ENCODE results near the gene PEX14. TPM values are rescaled to one million over a fixed set of nuclear protein-coding genes. Genes with fewer than 3 reads are reported as not detected.

PEX14 gene
- total and polyA plus RNA-seq, 2 experiments from 2014 or later, result 17.6 to 19.6 TPM

DNA sequence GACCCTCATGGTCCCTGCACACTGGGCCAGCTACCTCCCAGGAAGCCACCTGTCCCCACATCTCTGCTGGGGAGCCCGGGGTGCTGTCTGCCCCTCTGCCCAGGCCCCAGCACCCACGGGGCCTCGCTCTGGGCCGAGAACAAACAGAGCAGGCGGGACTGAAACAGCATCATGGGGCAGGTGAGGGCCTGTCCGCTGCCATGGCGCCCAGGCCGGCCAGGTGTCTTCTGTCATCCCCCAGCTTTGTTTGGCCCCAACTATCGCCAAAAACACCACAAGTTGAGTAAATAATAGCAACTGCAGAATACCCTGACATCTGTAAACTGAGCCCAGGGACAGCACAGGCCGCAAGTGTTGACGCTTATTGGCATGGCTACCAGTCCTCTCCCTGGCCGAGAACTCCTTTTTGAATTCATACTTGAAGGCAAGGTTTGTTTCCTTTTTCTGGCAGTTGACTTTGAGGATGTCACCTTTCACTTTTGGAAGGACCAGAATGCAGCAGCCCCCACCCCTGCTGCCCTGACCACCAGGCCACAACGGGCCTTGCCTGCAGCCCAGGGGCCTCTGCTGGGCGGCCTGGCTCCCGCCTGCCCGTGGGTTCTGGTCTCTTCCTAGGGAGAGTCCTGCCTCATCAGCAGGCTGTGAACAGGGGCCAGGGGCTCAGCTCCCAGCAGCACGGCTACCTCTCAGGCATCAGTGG is 169.0 kb downstream of the PEX14 start:
- H3K9me3 Mint-ChIP-seq, result no peaks in the 10 kb centered on the region
- no peak for ATAC-seq
- no peak overlapping the region for H3K27ac Mint-ChIP-seq

More for the DNA sequence above, 169.0 kb downstream of the PEX14 start:
- no peak for DNase-seq (ENCODE audit: low spot score)
- Histone ChIP-seq H4K20me1 (replicated peaks; ENCODE audit: insufficient read depth) (no peaks in the 10 kb centered on the region), H3K36me3 (ENCODE audit: insufficient read depth) (no peaks in the 10 kb centered on the region), H3K9me2 (ENCODE audit: insufficient read depth) (no peaks in the 10 kb centered on the region), H3K4me2 (no peak overlapping the region), H3K79me2 (replicated peaks; ENCODE audit: insufficient read depth) (no peaks in the 10 kb centered on the region), H2AFZ (no peak overlapping the region), H3K27ac (ENCODE audit: low read depth) (no peak overlapping the region), H3K27me3 (ENCODE audit: insufficient read depth) (peaks cover 14% of the 10 kb centered on the region; the same call in 1 of the 2 replicates), H3K4me1 (ENCODE audit: insufficient read depth) (no peaks in the 10 kb centered on the region; the same call in 1 of the 2 replicates), H3F3A (replicated peaks; ENCODE audit: low read depth) (peaks cover 9% of the 10 kb centered on the region), H3K4me3 (no peak overlapping the region)
- TF ChIP-seq CTCF (conservative IDR thresholded peaks at IDR 0.05; ENCODE audit: low read depth in 2 of 2) (no peak), ZNF331 (CRISPR knock-in tag; IDR thresholded peaks at IDR 0.05; ENCODE audit: low read depth) (no peak), CREB1 (CRISPR knock-in tag; IDR thresholded peaks at IDR 0.05; ENCODE audit: low read depth) (no peak), ETS1 (IDR thresholded peaks at IDR 0.05) (no peak), ZNF114 (CRISPR knock-in tag; IDR thresholded peaks at IDR 0.05) (no peak), NANOG (IDR thresholded peaks at IDR 0.05; ENCODE audit: borderline replicate concordance) (no peak), EZH2 (IDR thresholded peaks at IDR 0.05; ENCODE audit: low read depth, unreplicated experiment) (no peak), REST (IDR thresholded peaks at IDR 0.05; ENCODE audit: unreplicated experiment) (no peak), EZH2phosphoT487 (IDR thresholded peaks at IDR 0.05; ENCODE audit: unreplicated experiment) (no peak), POLR2AphosphoS5 (IDR thresholded peaks at IDR 0.05; ENCODE audit: low read depth) (no peak), STAT1 (IDR thresholded peaks at IDR 0.05; ENCODE audit: unreplicated experiment) (no peak)
- TF ChIP-seq, protein P1, sequence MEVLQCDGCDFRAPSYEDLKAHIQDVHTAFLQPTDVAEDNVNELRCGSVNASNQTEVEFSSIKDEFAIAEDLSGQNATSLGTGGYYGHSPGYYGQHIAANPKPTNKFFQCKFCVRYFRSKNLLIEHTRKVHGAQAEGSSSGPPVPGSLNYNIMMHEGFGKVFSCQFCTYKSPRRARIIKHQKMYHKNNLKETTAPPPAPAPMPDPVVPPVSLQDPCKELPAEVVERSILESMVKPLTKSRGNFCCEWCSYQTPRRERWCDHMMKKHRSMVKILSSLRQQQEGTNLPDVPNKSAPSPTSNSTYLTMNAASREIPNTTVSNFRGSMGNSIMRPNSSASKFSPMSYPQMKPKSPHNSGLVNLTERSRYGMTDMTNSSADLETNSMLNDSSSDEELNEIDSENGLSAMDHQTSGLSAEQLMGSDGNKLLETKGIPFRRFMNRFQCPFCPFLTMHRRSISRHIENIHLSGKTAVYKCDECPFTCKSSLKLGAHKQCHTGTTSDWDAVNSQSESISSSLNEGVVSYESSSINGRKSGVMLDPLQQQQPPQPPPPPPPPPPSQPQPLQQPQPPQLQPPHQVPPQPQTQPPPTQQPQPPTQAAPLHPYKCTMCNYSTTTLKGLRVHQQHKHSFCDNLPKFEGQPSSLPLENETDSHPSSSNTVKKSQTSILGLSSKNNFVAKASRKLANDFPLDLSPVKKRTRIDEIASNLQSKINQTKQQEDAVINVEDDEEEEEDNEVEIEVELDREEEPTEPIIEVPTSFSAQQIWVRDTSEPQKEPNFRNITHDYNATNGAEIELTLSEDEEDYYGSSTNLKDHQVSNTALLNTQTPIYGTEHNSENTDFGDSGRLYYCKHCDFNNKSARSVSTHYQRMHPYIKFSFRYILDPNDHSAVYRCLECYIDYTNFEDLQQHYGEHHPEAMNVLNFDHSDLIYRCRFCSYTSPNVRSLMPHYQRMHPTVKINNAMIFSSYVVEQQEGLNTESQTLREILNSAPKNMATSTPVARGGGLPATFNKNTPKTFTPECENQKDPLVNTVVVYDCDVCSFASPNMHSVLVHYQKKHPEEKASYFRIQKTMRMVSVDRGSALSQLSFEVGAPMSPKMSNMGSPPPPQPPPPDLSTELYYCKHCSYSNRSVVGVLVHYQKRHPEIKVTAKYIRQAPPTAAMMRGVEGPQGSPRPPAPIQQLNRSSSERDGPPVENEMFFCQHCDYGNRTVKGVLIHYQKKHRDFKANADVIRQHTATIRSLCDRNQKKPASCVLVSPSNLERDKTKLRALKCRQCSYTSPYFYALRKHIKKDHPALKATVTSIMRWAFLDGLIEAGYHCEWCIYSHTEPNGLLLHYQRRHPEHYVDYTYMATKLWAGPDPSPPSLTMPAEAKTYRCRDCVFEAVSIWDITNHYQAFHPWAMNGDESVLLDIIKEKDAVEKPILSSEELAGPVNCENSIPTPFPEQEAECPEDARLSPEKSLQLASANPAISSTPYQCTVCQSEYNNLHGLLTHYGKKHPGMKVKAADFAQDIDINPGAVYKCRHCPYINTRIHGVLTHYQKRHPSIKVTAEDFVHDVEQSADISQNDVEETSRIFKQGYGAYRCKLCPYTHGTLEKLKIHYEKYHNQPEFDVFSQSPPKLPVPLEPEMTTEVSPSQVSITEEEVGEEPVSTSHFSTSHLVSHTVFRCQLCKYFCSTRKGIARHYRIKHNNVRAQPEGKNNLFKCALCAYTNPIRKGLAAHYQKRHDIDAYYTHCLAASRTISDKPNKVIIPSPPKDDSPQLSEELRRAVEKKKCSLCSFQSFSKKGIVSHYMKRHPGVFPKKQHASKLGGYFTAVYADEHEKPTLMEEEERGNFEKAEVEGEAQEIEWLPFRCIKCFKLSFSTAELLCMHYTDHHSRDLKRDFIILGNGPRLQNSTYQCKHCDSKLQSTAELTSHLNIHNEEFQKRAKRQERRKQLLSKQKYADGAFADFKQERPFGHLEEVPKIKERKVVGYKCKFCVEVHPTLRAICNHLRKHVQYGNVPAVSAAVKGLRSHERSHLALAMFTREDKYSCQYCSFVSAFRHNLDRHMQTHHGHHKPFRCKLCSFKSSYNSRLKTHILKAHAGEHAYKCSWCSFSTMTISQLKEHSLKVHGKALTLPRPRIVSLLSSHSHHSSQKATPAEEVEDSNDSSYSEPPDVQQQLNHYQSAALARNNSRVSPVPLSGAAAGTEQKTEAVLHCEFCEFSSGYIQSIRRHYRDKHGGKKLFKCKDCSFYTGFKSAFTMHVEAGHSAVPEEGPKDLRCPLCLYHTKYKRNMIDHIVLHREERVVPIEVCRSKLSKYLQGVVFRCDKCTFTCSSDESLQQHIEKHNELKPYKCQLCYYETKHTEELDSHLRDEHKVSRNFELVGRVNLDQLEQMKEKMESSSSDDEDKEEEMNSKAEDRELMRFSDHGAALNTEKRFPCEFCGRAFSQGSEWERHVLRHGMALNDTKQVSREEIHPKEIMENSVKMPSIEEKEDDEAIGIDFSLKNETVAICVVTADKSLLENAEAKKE (CRISPR knock-in tag; IDR thresholded peaks at IDR 0.05), result no peak
- Mint-ChIP-seq H3K27me3 (ENCODE audit: insufficient read depth, low read depth, poor library complexity) (peaks cover 17% of the 10 kb centered on the region), H3K36me3 (ENCODE audit: low read depth) (peaks cover 3% of the 10 kb centered on the region; the same call in 1 of the 3 replicates), H3K4me3 (no peak overlapping the region), H3K4me1 (peaks cover 7% of the 10 kb centered on the region)

Measured in GM23338 (cell line).